Frontal cortex (tissue), 4 donors: ENCODE measurements around the gene GM2A. TPM values are rescaled to one million over a fixed set of nuclear protein-coding genes. Genes with fewer than 3 reads are reported as not detected.
A peak's percentile ranks its signal among the peaks of the same experiment; 100 is the strongest.
"Not testable (repeated sequence)": the region's sequence is repeated elsewhere in the genome, so short reads cannot be mapped to it uniquely, and the experiment has no call there.

Experiments used
- DNase-seq, 2 donors: peaks; one replicate each; pipeline ENCODE4 v3.0.0; 2012; ENCODE audit warnings: low spot score in 2 of 2
- FAIRE-seq: peaks from 2 replicates; lab custom pipeline; 2012; peaks lifted over from hg19 to GRCh38; lab: Jason Lieb, UNC
- total RNA-seq: library from RNA; depleted of rRNA; stranded (reverse); fragments of >200 nt; gene quantifications from one replicate; pipeline ENCODE4 v1.2.3, GENCODE V29; 2014
- donor health status: control.
- donor health status: control.
- donor health status: control.

GM2A gene
- total RNA-seq, 1 donor from 2014 or later: 7.3 TPM

DNA sequence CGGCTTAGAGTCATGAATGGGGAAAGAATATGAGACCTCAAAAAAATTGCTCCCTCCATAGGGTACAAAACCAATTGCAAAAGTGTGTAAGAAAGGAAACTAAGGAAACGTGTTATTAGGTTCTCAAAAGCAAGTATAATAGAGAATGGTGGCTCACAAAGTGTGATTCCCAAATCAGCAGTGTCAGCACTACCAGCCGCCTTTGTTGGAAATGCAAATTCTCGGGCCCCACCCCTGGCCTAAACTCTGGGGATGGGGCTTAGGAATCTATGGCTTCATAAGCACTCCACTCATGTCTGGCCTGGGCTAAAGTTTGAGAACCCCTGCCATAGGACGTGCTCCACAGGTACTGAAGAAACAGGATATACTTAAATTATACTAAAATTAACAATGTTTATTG, 27.5 kb upstream of the GM2A start:
- FAIRE-seq (no peak), DNase-seq (no peak)

DNA sequence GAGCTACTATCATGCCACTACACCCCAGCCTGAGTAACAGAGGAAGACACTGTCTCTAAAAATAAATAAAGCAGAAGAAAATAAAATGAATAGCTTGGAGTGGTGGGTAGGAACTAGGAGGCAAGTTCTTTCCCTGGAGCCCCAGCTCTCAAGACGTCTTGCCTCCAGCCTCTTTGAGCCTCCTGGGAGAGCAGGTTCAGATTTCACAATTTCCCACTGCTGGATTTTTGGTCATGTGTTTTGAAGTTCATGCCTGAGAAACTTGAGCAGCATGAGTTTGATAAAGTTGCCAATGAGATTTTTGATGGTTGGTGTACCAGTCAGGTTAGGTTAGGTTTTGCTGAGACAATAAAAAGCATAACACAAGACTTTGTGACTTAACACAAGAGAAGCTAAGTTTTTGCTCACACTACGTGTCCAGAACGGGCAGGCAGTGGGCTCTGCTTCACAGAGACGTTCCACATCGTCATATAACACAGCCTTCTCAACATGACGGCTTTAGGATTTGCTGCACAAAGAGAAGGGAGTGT, 25.0 kb upstream of the GM2A start:
- FAIRE-seq (no peak), DNase-seq (no peak)

DNA sequence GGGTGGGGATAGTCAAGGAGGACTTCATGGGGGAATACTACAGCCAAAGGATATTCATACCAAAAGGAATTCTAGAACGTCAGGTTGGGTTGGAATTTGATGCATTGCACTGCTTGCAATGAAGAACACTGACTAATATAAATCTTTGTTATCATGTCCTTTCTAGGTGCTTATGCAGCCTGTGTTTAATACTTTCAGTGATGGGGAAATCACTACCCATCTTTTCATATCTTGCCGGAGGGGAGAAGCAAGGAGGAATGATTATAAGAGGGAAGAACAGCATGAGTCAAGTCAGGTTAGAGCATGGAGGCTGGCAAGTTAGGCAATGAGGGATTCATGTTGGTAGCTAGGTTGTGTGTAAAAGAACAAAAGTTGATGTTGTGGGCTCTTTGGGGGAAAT, 24.0 kb upstream of the GM2A start:
- DNase-seq (no peak), FAIRE-seq (no peak)

DNA sequence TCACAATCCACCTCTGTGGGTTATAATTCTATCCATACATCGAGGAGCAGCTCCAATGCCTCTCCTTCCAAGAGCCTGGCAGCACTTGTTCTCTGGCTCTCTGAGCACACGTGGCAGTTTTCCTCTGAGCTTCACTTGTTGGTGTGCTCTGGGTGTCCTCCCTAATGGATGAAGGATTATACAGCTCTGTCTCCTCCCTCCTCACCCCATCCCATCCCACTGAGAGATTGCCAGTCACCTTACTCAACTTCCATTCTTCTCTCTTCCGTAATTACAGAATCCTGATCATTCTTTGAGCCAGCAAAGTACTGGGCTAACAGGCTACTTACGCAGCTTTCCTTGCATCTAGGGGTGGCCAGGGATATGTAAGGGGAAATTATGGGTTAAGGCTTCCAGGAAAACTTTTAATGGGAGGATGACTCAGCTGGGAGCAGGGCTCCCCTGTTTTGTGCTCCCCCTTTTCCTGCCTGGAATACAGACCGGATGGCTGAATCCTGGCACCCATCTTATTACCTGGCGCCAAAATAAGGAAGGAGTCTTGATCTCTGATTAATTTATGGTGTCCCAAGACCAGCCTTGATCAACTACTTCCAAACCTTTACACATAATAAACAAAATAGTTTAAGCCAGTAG, 22.8 kb upstream of the GM2A start:
- no peak for FAIRE-seq
- no peak for DNase-seq

DNA sequence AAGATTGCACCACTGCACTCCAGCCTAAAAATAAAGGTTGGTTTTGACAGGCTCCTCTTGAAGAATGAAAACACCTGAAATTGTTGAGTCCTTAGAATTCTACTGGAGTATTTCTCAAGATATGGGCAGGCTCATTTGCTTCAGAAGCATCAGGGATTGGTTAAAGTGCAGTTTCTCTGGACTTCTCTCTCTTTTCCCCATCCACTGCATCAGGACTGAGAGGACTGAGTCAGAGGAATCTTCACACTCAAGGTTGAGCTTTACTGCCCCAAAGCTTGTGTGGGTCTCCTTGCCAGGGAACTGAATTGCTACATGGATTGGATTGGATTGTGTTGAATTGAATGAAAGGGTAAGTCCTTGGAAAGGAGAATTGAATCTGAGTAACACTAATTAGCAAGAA, 21.6 kb upstream of the GM2A start:
- DNase-seq: no peak
- FAIRE-seq: no peak

DNA sequence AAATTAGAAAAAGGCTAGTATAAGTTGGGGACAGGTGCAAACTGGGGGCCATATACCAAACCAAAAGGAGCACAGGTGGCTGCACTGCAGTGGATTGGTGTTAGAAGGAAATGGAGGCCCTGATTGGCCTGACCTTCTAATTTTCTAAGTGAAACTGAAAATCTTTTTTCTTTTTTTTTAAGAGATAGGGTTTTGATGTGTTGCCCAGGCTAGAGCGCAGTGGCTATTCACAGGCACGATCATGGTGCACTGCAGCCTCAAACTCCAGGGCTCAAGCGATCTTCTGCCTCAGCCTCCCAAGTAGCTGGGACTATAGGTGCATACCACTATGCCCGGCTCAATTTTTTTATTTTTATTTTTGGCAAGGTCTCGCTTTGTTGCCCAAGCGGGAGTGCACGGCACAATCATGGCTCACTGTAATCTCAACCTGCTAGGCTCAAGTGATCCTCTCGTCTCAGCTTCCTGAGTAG, 19.3 kb upstream of the GM2A start:
- FAIRE-seq: no peak

DNA sequence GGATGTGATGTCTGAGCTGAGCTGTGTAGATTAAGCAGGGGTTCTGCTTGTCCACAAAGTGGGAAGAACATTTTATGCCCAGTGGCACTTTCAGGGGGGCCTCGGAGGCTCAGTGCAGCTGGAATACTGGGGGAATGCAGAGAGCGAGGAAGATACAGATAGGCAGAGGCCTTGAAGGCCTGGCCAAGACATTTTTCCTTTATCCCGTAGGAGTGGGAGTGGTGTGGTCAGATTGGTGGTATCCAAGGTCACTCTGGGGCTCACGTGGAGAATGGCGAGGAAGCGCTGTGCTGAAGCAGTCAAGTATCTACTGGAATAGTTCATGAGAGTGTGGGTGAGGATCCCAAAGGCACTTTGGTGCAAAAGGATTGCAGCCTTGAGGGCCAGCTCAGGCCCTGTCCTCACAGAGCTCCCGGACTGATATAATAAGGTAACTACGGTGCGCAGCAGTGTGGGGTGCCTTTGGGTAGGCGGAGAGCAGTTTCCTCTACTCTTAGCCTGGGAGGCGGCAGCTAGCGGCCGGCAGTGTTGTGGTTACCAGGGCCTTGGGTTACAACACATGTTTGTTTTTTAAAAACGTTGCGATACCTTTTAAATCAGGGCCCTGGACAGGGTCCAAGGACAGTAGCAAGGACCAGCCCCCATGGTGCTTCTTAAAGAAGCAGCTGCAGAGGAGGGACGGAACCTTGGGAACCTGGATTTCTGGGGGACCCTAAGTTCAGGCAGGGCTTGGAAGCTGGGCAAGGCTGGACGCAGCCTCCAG, 18.3 kb upstream of the GM2A start:
- FAIRE-seq (no peak), DNase-seq (no peak)

More for the DNA sequence above, 19.3 kb upstream of the GM2A start:
- no peak for DNase-seq

DNA sequence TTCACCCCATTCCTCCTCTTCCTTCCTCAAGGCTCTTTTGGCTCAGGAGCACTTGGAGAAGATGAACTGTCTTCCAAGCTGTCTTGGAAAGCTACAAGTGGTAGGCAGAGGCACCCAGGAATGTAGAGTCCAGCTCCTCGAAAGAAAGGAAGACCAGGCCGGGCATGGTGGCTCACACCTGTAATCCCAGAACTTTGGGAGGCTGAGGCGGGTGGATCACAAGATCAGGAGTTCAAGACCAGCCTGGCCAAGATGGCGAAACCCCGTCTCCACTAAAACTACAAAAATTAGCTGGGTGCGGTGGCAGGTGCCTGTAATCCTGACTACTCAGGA, 17.8 kb upstream of the GM2A start:
- not testable (repeated sequence) for DNase-seq, FAIRE-seq

DNA sequence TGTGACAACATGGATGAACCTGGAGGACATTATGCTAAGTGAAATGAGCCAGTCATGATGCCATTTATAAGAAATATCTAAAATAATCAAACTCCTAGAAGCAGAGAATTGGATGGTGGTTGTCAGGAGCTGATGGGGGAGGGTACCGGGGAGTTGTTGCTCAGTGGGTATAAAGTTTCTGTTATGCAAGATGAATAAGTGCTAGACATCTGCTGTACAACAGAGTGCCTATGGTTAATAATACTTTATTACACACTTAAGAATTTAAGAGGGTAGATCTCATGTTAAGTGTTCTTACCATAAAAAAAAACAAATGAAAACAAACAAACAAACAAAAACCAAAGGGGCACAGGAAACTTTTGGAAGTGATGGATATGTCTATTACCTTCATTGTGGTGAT, 16.1 kb upstream of the GM2A start:
- FAIRE-seq (no peak), DNase-seq (no peak)

DNA sequence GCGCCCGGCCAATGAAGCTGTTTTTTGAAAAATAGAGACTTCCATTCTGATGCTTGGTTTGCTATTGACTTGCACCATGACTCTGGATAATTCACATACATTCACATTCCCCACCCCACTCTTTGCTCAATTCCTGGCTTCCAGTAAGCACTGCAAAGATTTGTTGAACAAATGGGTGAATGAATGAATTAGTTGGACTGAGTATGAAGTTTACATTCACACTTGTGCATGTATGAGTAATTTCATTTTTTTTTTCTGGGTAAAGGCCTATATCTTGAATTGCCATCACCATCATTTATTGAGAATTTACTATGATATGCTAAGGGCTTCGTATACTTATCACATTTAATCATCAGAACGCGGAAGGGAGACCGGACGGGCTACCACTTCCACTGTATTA, 15.3 kb upstream of the GM2A start:
- no peak for FAIRE-seq
- no peak for DNase-seq

DNA sequence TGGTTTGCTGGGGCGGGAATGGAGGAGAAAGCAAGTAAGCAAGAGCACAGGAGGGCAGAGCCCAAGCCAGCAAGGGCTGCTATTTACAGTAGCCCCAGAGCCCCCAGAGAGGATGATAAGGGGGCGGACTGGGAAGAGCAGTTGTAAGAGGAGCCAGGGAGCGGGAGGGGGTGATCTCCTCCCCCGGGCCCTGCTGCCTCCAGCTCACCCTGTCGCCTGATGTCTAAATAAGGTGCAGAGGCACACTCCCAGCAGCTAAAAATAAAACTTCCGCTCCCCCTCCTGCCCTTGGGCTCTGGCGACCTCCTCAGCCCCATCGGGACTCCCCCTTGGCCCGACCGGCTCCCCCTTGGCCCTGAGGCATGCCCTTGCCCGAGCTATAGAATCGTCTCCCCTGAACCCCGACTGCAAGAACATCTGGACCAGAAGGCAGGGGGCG, 14.7 kb upstream of the GM2A start:
- DNase-seq: no peak
- FAIRE-seq: no peak

DNA sequence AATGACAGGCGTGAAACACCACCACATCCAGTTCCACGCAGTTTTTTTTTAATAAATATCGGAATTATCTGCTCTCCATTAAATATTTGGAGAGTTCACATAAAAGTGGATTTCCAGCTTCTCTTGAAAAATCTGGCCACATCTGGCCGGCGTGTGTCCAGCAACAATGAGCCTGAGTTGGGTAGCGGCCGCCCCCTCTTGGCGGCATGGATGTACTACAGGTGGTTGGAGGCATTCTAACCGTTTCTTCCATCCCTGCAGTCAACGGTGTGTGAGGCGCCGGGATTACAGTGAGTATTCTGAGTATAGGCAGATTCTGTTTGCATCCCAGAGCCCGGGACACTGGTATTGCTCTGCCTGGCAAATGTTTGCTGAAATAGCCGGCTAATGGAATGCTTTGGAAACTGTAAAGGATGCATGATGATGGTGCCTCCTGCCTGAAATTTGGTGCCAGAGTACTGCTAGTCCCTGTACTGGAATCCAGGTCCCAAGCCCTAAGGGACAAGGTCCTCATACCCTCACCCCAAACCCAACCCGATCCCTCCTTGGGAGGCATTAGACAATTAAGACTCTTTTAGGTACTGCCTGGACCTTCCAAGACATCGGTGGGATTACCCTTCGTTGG, 13.6 kb upstream of the GM2A start:
- DNase-seq (peak in 1 of 2 donors; percentile 77), FAIRE-seq (no peak)

DNA sequence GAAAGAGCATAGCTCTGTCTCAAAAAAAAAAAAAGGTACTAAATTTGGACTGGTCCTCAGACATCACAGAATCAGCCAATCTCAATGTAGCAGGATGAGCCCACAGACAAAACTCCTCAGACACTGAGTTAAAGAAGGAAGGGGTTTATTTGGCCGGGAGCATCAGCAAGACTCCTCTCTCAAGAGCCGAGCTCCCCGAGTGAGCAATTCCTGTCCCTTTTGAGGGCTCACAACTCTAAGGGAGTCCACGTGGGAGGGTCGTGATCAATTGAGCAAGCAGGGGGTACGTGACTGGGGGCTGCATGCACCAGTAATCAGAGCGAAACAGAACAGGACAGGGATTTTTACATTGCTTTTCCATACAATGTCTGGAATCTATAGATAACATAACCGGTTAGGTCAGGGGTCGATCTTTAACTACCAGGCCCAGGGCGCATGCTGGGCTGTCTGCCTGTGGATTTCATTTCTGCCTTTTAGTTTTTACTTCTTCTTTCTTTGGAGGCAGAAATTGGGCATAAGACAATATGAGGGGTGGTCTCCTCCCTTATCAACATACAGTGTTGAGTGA, 12.6 kb upstream of the GM2A start:
- not testable (repeated sequence) for DNase-seq, FAIRE-seq

DNA sequence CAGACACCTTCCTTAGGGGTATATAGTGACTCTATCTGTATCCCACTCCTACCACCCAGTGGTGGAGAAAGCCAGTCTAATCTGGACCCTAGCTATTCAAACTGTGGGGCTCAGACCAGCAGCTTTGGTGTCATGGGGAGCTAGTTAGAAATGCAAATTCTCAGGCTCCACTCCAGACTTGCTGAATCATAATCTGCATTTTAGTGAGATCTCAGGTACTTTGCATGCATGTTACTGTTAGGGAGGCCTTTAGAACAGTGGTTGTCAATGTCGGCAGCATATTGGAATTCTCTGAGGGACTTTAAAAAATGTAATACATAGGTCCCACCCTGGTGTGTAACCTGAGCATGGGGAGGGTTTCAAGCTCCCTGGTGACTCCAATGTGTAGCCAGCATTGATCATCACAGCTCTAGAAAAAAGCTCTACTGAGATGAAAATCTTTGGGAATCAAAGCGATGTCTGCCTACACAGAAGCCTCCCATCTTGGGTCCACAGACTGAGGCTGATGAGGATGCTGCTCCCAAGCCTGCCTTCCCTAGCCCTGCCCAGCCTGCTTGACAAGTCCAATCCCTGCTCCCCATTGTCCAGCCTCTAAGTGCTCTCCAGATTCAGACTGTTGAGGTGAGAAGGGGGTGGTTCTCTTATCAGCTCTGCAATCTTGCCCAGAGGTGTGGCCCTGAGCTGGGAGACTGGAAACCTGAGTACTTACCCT, 11.9 kb upstream of the GM2A start:
- FAIRE-seq (no peak), DNase-seq (no peak)

DNA sequence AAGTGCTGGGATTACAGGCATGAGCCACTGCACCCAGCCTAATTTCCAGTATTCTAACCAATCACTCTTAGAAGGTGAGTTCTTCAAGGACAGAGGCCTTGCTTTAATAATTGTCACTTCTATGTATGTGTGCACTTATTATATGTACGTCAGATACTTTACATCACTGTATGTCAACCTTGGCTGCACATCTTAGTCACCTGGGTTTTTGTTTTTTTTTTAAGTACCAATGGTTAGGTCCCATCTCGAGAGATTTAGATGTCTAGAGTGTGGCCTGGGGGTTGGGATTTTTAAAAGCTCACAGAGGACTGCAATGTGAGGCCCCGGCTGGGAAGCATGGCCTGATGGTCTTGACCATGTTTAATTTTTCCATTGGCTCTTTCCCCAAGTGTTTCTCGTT, 9.9 kb upstream of the GM2A start:
- FAIRE-seq (no peak), DNase-seq (no peak)

DNA sequence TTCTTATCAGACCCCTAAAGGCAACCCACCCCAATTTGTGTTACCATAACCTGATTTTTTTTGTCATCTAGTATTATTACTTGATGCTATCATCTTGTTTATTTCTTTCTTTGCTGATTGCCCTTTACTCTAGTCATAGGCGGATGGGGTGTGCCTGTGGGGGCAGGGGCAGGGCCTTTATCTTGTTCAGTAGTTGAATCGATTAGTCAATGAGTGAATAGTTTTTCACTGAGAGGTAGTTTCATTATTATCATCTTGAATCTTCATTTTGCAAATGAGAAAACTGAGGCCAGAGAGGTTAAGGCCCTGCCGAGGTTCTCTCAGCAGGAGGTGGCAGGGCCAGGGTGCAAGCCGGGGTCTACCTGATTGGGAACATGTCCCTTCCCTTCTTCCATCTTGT, 9.4 kb upstream of the GM2A start:
- DNase-seq (no peak), FAIRE-seq (no peak)

DNA sequence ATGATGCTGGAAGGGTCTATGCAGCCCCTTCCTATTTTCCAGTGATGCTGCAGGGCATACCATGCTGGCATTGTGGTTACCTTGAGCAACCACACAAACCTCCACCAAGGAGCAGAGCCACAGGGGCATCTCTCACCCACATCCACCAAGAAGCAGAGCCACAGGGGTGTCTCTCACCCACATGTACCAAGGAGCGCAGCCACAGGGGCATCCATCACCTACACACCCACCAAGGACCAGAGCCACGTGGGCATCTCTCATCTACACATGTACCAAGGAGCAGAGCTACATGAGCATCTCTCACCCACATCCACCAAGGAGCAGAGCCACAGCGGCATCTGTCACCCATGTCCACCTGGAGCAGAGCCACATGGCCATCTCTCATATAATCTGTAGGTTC, 8.8 kb upstream of the GM2A start:
- FAIRE-seq: no peak

DNA sequence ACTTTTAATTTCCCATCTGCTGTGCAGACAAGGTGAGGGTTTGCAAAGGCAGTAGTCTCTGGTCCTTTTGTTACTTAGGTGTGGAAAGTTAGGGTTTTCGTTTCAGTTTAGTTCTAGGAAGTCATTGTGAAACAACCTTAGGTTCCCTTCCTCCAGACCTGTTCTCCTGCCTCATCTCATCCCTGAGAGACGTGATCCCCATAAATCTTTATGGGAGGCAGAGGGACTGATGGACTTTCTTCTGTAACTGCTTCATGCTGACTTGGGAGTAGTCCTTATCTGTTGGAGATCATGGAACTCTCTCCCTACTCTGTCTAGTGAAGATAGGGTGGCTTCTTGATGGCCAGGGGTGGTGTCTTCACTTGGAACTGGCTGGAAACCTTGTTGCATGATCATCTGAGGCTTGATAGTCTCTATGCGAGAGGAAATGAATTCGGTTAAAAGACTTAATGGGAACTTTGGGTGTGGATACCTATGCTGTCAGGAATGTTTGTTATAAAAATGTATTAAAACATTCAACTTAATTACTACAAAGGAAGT, 7.2 kb upstream of the GM2A start:
- DNase-seq: no peak
- FAIRE-seq: no peak

More for the DNA sequence above, 8.8 kb upstream of the GM2A start:
- DNase-seq: no peak

DNA sequence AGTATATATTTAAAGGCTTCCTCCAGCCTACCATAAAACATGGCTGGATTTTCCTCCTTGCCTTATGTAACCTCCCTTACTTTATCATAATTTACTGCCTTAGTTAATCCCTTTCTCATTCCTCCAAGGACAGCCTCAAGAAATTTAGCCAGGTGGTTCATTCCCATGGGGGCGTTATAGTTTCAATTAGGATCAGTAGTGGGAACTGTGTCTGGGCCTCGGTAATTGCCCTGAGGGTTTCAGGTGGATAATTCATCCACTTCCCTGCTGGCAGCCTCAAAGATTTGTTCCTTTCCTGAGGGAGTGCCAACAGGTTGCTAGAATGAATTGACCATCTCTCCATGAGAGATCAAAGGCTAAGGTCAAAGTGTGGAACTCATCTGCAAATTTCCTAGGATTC, 4.3 kb upstream of the GM2A start:
- no peak for FAIRE-seq

DNA sequence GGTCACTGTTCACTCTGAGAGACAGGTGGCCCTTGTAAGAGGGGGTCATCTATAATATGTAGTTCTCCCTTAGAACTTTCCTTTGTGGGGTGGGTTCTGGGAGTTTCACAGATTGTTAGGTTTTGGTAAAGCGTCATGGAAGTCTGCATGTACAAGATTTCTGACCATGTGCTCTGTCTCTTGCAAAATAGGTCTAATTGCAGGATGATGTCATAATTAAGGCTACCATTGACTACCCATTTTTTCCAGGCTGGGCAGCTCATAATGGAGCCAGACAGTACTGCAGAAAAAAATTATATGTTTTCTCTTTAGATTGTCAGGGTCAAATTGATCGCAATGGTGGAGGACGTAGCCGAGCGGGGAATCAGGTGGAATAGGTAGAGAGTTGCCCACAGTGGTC, 3.7 kb upstream of the GM2A start:
- DNase-seq (no peak), FAIRE-seq (no peak)

More for the DNA sequence above, 4.3 kb upstream of the GM2A start:
- no peak for DNase-seq
